Measurements from ENCODE around the gene HMG20A.
"Not testable (repeated sequence)": the region's sequence is repeated elsewhere in the genome, so short reads cannot be mapped to it uniquely, and the experiment has no call there.

HMG20A gene

GRCh38 chr15:77409259-77410156 lies 11.2 kb upstream of the HMG20A start:
- no peak for DNase-seq (ENCODE audit: low read depth)

DNA sequence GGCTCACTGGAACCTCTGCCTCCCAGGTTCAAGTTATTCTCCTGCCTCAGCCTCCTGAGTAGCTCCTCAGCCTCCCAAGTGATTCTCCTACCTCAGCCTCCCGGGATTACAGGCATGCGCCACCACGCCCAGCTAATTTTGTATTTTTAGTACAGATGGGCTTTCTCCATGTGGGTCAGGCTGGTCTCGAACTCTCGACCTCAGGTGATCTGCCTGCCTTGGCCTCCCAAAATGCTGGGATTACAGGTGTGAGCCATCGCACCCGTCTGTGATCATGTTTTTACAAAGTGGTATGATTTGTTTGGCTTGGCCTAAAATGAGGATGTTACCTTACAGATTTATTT lies 10.6 kb upstream of the HMG20A start:
- not testable (repeated sequence) for DNase-seq (ENCODE audit: low read depth)

DNA sequence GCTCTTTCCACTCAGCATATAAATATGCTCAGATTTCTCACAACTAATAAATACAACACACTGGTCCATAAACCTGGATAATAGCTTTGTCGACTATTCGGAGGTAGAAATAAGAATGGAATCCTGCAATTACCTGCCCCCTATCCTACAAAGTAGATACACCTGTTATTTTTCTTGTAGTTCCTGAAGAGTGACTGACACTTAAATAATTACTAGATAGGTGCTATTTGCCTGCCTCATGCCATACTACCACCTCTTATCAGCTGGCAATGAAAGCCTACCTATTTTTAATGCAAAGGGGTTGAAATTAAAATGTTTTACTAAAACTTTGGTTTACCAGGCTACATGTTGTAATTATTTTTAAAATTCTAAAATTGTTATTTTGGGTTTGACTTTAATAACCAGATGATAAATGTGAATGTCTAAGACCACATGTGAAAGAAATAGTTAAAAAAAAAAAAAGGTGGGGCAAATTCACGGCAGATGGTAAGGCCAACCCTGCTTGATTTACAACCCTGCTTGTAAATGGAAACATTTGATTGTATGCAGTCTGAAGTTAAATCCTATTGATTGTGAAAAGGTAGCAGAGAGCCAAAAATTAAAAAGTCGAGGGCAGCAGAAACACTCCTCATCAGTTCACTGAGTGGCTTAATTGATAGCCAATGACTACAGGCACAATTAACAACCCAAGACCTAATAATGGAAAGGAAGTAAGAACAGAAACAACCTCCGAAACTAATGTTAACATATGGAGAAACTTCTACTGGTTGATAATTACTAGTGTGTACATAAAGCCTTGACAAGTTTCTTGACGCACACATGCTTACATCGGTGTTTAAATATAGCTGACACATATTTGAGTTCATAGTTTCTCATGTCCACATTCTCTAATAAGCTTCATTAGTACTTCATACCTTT lies 9.7 kb upstream of the HMG20A start:
- DNase-seq (ENCODE audit: low read depth) = no peak

GRCh38 chr15:77411619-77411976 lies 9.1 kb upstream of the HMG20A start:
- no peak for DNase-seq (ENCODE audit: low read depth)

- no peak for DNase-seq (ENCODE audit: low read depth)
Observed at GRCh38 chr15:77412972-77413698, 7.6 kb upstream of the HMG20A start.

DNA sequence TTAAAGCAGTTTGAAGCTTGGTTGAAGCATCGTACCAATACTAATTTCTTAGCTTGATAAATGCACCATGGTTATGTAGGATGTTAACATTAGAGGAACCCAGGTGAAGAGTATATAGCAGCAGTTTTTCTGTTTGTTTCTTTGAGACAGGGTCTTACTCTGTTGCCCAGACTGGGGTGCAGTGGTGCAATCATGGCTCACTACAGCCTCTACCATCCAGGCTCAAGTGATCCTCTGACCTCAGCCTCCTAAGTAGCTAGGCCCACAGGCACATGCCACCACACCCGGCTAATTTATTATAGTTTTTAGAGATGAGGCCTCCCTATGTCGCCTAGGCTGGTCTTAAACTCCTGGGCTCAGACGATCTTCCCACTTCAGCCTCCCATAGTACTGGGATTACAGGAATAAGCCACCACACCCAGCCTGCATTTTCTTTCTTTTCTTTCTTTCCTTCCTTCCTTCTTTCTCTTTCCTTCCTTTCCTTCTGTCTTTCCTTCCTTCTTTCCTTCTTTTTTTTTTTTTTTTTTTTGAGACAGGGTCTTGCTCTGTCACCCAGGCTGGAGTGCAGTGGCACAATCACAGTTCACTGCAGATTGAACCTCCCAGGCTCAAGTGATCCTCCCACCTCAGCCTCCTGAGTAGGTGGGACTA lies 6.9 kb upstream of the HMG20A start:
- no peak for DNase-seq (ENCODE audit: low read depth)

DNA sequence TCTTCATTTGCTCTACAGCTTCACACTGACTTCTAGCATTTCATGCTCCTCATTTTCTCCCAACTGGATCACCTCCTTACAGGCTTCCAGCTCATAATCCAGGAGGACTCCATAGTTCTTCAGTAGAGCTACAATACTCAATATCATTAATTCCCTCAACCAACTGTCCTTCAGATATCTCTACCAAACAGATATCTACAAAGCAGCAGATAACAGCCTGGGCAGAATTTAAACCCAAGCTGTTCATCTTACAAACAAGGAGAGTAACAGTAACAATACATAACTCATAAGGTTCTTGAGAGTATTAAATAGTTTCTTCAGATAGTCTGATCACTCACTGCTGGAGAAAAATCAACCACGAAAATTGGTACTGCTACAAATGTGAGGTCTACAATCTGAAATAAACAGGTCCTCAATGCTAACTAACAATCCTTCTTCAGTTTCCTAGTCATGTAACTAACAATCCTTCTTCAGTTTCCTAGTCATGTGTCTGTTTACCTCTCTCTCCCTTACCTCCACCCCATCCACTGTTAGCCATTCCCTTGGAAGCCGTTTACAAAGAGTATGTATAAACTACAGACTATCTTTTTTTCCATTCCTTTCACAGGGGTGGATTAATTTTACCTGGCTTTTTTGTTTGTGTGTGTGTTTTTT lies 5.8 kb upstream of the HMG20A start:
- no peak for DNase-seq (ENCODE audit: low read depth)

DNA sequence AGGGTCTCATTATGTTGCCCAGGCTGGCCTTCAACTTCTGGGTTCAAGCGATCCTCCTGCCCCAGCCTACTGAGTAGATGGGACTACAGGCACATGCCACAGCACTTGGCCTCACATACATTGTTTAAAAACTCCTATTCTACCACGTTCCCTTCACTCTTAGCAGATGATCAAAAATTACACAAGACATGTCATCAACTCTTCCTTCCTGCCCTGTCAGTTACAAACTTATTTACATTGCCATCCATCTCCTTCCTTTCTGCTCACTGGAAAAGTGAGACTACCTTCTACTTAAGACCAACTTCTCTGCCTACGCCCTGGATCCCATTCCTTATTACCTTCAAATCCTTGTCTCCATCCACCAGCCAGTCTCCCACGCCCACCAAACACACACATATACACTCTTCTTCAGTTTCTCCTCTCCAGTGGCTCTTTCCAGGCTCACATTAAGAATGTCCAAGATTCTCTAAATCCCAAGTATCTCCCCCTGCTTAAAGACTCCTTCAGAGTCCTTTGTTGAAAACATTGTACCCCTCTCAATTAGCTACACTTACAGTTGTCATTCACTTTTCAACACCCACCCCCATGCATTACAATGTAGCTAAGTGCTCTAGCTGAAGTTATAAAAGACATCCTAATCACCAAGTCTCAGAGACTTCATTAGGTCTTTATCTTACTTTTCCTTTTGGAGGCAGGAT lies 5.1 kb upstream of the HMG20A start:
- no peak for DNase-seq (ENCODE audit: low read depth)

DNA sequence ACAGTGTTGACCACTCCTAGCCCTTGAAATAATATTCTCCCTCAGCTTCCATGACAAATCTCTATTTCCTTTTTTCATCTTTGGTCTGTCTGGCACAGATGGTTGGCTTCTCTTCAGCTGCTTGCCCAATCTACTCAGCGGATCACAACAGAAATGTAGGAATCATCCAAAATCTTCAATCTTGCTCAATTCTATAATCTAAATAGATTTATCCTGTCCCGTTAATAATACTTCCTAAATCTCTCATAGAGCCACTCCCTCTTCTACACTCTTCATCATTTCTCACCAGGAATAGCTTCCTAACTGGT lies 4.6 kb upstream of the HMG20A start:
- DNase-seq (ENCODE audit: low read depth) = peak; percentile 84

DNA sequence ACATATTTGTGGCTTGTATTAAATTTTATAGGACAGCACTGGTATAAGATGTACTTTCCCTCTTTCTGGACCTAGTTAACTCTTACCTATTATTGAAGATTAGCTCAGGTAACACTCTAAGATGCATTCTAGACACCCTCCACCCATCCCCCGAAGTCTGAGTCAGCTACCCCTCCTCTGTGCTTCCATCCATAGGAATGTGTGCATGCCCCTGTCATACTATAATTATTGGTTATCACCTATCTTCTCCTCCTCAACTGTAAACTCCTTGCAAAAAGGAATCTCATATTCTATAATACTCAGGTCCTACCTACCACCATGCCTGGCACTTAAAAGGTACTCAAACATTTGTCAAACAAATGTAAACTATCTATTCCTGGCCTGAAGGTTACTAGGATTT lies 3.7 kb upstream of the HMG20A start:
- DNase-seq (ENCODE audit: low read depth) = no peak

- DNase-seq (ENCODE audit: low read depth) = peak; percentile 32
Observed at GRCh38 chr15:77417602-77418001, 3.1 kb upstream of the HMG20A start.

DNA sequence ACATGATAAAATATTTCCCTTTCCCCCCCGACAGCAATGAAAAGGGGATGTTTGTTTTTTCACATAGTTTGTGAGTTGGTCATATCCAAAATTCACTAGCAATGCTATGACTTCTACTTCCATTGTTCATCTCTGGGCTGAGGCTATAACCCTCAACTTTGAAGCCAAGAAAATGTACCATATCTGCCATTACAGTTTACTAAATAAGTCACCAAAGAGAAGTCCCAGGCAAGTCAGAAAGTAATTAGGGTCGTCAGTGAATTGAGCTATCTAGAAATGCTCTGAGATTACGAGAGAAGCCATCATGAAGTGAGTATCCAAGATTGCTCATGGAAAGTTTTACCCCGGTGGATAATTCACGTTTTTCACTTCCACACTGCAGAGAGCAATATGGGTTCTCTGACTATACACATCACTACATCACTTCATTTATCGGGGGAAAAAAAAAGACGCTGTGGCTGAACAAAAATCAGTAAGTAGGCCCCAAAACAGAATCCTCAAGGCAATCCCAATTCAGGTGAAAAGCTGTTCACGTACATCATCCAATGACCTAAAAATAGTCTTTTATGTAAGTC lies 2.2 kb upstream of the HMG20A start:
- DNase-seq (ENCODE audit: low read depth) = peak; percentile 7

DNA sequence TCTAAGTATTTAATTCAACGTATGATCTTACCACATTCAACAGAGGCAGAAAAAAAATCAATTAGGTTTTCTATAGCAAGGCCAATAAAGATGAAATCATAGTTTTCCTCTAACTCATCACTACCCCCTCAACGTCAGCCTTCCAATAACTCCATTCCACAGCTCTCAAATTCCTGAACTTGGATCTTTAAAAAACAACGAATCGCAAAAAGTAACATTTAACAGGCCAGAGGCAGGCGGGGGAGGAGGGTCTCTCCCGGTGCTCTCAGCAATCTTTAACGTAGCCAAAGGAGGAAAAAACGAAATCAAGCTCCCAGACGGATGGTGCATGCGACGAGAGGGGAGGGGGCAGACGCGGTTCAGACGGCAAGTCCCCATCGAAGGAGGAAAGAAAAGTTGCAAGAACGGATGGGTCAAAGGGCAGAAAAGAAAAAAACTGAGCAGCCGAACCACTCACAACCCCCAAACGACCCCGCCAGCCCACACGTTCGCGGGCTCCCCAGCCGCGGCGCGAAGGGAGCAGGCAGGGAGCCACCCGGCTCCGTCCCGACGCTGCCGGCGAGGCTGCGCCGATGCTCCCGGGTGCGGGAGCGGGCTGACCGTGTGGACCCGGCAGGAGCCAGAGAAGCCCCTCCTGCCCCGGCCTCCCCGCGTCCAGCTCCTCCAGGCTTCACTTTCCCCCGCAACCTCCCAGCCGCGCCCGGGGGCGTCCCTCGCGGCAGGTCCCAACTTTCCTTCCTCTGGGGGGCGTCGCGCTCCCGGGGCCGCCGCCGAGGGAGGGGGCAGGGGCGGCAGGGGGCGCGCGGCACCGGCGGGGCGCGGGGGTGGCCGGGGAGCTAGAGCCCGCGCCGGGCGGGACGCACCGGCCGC lies 1.5 kb upstream of the HMG20A start:
- DNase-seq (ENCODE audit: low read depth) = peak; percentile 24

DNA sequence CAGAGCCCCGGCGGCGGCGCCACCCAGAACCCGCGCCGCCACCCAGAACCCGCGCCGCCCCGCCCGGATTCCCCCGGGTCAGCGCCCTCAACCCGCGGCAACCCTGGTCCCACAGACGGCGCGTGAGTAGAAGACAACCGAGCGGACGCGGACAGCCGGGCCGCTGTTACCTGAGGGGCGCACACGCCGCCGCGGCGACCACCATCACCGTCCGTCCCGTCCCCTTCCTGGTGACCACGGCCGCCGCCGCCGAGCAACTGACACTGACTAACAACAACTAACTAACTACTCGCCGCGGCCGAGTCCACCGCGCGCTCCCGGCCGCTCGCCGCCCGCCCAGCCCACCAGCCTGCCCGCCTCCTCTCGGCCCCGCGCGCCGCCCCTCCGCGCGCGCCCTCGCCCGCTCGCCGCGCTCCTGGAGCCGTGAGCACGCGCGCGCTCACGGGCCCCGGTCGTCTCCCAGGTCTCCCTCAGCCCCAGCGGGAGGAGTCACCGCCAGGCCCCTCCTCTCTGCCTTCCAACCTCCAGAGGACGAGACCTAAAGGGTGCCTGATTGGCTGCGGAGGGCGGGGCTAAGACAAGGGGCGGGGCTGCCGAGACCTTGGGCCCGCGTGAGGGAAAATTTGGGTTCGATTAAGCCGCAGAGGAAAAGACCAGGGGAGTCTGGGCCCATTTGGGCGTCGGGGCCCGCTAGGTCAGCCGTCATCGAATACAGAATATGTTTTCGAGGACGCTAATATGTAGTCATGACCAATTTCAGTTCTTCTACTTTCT lies 665 bp upstream of the HMG20A start, which contains the start of gene PEAK1:
PEAK1 (minus strand) TSS at position 269 of the 774 bp plus-strand sequence. CDS start 238,178 bp downstream, outside the sequence.
- peak; percentile 99 for DNase-seq (ENCODE audit: low read depth)

DNA sequence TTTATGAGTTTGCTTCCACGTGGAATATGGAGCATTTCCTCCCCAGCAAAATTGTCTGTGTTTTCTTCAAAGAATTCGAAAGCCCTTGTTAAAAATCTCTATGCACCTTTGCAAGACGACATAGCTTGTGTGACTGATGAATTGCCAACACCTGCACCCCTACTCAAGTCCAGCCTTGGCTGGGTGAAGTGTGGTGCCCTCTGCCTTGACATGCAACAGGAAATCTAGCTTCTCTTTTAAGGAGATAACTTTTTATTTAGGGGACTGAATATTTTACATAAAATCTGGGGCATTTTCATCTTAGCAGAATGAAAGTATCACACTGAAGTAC lies 647 bp downstream of the HMG20A start:
- DNase-seq (ENCODE audit: low read depth) = no peak

DNA sequence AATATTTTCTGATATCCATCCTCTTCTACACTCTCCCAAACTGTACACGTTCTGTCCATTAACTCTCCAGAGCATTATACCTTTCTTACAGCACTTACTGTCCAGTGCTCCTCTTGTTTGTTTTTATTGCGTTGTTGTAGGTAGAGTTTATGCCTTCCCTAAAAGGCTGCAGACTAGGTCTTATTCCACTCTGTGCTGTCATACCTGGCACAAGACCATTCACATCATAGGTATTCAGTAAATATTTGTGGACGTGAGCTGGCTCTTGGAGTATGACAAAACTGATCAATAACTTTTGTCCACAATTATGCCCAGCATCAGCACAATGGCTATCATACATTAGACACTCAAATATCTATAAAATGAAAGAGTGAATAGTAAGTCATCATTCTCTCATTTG lies 4.4 kb downstream of the HMG20A start:
- DNase-seq (ENCODE audit: low read depth) = no peak

DNA sequence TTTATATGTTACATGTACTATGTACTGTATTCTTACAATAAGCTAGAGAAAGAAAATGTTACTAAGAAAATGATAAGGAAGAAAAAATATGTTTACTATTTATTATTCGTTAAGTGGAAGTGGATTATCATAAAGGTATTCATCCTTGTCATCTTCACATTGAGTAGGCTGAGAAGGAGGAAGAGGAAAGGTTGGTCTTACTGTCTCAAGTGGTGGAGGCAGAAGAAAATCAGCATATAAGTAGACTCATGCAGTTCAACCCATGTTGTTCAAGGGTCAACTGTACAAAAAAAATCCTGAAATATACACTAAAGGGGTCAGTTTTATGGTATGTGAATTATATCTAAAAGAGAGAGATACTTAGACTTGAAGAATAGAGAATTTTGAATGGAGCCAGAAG lies 5.7 kb downstream of the HMG20A start:
- no peak for DNase-seq (ENCODE audit: low read depth)

DNA sequence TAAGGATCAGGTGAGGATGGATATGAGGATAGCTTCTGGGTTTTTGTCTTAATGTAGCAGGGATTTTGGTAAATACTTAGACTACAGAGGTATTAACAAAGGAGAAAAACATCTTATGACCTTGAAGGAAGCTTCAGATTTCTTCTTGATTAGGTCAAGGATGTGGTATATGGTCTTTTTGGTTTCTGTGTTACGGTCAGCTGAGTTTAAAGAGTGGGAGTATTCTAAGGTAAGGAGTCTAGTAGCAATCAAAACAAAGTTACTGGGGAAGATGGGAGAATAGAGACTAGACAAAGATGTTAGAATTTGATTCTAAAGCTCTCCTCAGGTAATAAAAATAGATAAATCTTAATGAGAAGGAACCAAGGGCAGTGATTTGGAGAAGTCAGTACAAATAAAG lies 6.2 kb downstream of the HMG20A start:
- DNase-seq (ENCODE audit: low read depth) = no peak

DNA sequence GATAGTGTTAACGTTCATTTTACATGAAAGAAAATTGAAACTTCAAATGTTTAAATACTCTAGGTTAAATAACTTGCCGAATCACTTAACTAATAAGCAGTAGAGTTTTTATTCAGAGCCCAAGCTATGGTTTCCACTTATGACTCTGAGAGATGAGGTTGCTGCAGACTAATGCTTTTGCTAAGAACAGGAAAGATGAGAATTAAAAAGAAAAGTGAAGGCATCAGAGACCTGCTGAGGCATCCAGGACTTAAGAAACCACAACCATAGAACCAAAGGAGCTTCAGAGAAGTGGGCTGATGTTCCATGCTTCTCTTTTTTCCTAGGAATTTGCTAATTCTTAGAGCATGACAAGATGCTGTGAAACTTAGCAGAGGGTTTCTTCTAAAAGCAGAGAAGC lies 9.5 kb downstream of the HMG20A start:
- DNase-seq (ENCODE audit: low read depth) = no peak

Measured in fibroblast of gingiva (primary cell).